HEK293 (cell line): ENCODE measurements around the gene PPP2R2B.

Experiments
- CTCF ChIA-PET: fragments of 350-600 bp; formaldehyde crosslinking; extraction: SDS; loops from one replicate; lab custom pipeline; 2021; ENCODE audit warnings: antibody characterized with exemption; lab: Yijun Ruan, JAX
- POLR2A ChIA-PET: fragments of 300-600 bp; formaldehyde crosslinking; extraction: SDS; loops from one replicate; lab custom pipeline; 2020; ENCODE audit warnings: antibody characterized with exemption, inconsistent platforms; lab: Yijun Ruan, JAX
- H3K27ac ChIP-seq: fragments of 200-500 bp; sonication (Bioruptor generic); 2 replicates; pipeline ENCODE4 v1.5.1; 2014; ENCODE audit warnings: low read depth, low read length, control low read depth, inconsistent platforms; ENCODE audit errors: extremely low read depth
- H3K36me3 ChIP-seq, 2 experiments: fragments of 200-500 bp in 1 of 2; sonication (Bioruptor generic) in 1 of 2; 1 replicate in 1 of 2; 2 replicates in 1 of 2; pipeline ENCODE4 v1.5.1; 2014 to 2017; ENCODE audit warnings: inconsistent platforms in 2 of 2, low read length in 2 of 2; ENCODE audit not compliant: control insufficient read depth in 2 of 2, insufficient read depth in 1 of 2
- H3K4me1 ChIP-seq: fragments of 200-500 bp; sonication (Bioruptor generic); 2 replicates; pipeline ENCODE4 v1.5.1; 2014; ENCODE audit warnings: mild to moderate bottlenecking, low read length, inconsistent platforms; ENCODE audit not compliant: control insufficient read depth, insufficient read depth
- H3K4me3 ChIP-seq: 2 replicates; pipeline ENCODE4 v1.5.1; 2011; ENCODE audit warnings: low read depth, mild to moderate bottlenecking, control low read depth, low read length, moderate library complexity
- H3K9me3 ChIP-seq: fragments of 200-500 bp; sonication (Bioruptor generic); 2 replicates; pipeline ENCODE4 v1.5.1; 2014; ENCODE audit warnings: low read depth, low read length, inconsistent platforms; ENCODE audit not compliant: control insufficient read depth, insufficient read depth
- ZNF140 ChIP-seq: fragments of 450-650 bp; formaldehyde crosslinking; IDR thresholded peaks from 2 replicates; pipeline ENCODE4 v1.5.1; 2016; ENCODE audit warnings: missing biosample characterization, missing genetic modification characterization
- ZNF184 ChIP-seq: fragments of 450-650 bp; IDR thresholded peaks from 2 replicates; pipeline ENCODE4 v1.5.1; 2018; ENCODE audit warnings: missing biosample characterization, mild to moderate bottlenecking, missing genetic modification characterization
- ZNF335 ChIP-seq: fragments of 450-650 bp; formaldehyde crosslinking; conservative IDR thresholded peaks from 2 replicates; pipeline ENCODE4 v1.5.1; 2016; ENCODE audit warnings: missing biosample characterization, missing genetic modification characterization
- ZNF366 ChIP-seq: fragments of 450-650 bp; formaldehyde crosslinking; conservative IDR thresholded peaks from 2 replicates; pipeline ENCODE4 v1.5.1; 2016; ENCODE audit warnings: missing biosample characterization, missing genetic modification characterization
- ZNF600 ChIP-seq: fragments of 450-650 bp; formaldehyde crosslinking; IDR thresholded peaks from 2 replicates; pipeline ENCODE4 v1.5.1; 2016; ENCODE audit warnings: missing biosample characterization, missing genetic modification characterization
- ZNF623 ChIP-seq: fragments of 450-650 bp; formaldehyde crosslinking; IDR thresholded peaks from 2 replicates; pipeline ENCODE4 v1.5.1; 2016; ENCODE audit warnings: missing biosample characterization, missing genetic modification characterization
- ZNF654 ChIP-seq: fragments of 450-650 bp; formaldehyde crosslinking; IDR thresholded peaks from 2 replicates; pipeline ENCODE4 v1.5.1; 2016; ENCODE audit warnings: low read depth, missing biosample characterization, missing genetic modification characterization
- ZSCAN23 ChIP-seq: fragments of 450-650 bp; formaldehyde crosslinking; IDR thresholded peaks from 2 replicates; pipeline ENCODE4 v1.5.1; 2016; ENCODE audit warnings: missing biosample characterization, missing genetic modification characterization
- TF ChIP-seq, protein P1 (sequence below): fragments of 450-650 bp; formaldehyde crosslinking; IDR thresholded peaks from 2 replicates; pipeline ENCODE4 v1.5.1; 2016; ENCODE audit warnings: missing biosample characterization, missing genetic modification characterization, borderline replicate concordance
- TF ChIP-seq, protein P2 (sequence below): fragments of 450-650 bp; formaldehyde crosslinking; IDR thresholded peaks from 2 replicates; pipeline ENCODE4; 2016; ENCODE audit warnings: missing biosample characterization, missing genetic modification characterization
- TF ChIP-seq, protein P3 (sequence below): fragments of 450-650 bp; formaldehyde crosslinking; IDR thresholded peaks from 2 replicates; pipeline ENCODE4 v1.5.1; 2016; ENCODE audit warnings: missing biosample characterization, missing genetic modification characterization, low read depth

Gene PPP2R2B

DNA sequence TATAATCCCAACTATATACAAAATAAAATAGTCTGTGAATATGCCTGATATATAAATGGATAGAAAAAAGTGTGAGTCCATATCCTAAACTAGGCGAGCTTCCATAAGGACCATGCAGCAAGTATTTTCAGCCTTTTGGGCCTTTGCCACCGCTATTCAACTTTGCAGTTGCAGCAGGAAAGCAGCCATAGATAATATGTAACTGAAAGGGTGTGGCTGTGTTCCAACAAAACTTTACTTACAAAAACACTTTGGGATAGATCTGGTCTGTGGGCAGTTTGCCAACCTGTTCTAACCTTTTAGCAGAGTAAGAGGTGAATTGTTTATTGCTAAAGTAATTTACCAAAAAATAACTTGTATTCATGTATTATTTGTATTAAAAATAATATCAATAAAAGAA, 234.8 kb downstream of the PPP2R2B start:
- TF ChIP-seq, protein P1, sequence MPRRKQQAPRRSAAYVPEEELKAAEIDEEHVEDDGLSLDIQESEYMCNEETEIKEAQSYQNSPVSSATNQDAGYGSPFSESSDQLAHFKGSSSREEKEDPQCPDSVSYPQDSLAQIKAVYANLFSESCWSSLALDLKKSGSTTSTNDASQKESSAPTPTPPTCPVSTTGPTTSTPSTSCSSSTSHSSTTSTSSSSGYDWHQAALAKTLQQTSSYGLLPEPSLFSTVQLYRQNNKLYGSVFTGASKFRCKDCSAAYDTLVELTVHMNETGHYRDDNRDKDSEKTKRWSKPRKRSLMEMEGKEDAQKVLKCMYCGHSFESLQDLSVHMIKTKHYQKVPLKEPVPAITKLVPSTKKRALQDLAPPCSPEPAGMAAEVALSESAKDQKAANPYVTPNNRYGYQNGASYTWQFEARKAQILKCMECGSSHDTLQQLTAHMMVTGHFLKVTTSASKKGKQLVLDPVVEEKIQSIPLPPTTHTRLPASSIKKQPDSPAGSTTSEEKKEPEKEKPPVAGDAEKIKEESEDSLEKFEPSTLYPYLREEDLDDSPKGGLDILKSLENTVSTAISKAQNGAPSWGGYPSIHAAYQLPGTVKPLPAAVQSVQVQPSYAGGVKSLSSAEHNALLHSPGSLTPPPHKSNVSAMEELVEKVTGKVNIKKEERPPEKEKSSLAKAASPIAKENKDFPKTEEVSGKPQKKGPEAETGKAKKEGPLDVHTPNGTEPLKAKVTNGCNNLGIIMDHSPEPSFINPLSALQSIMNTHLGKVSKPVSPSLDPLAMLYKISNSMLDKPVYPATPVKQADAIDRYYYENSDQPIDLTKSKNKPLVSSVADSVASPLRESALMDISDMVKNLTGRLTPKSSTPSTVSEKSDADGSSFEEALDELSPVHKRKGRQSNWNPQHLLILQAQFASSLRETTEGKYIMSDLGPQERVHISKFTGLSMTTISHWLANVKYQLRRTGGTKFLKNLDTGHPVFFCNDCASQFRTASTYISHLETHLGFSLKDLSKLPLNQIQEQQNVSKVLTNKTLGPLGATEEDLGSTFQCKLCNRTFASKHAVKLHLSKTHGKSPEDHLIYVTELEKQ = no peak
- TF ChIP-seq ZNF654 (no peak), ZSCAN23 (tag by site-specific recombination) (no peak), ZNF623 (tag by site-specific recombination) (no peak), ZNF335 (tag by site-specific recombination) (no peak), ZNF184 (tag by site-specific recombination) (no peak)
- no peak overlapping the region for H3K4me3 ChIP-seq
- ChIA-PET CTCF (no interaction called here), POLR2A (no interaction called here)
- H3K9me3 ChIP-seq = no peaks in the 10 kb centered on the region
- H3K36me3 ChIP-seq = no peaks in the 10 kb centered on the region
- H3K4me1 ChIP-seq = no peaks in the 10 kb centered on the region
- H3K27ac ChIP-seq = no peak overlapping the region

DNA sequence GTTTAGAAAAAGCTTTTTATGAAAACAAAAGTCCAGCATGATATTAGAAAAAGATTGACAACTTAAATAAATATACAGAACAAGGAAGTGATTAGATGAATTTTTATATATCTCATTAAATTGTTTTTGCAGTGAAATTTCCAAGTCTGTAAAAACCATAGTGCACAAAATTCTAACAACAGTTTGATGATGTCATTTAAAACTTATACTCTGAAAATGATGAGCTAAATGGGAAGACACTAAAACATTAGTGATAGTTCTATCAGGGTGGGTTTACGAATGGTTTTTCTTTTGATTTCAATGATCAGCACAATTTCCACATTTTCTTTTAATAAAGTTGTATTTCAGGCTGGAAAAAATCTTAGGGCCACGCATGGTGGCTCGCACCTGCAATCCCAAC, 236.1 kb downstream of the PPP2R2B start:
- no peak overlapping the region for H3K27ac ChIP-seq
- TF ChIP-seq, protein P2, sequence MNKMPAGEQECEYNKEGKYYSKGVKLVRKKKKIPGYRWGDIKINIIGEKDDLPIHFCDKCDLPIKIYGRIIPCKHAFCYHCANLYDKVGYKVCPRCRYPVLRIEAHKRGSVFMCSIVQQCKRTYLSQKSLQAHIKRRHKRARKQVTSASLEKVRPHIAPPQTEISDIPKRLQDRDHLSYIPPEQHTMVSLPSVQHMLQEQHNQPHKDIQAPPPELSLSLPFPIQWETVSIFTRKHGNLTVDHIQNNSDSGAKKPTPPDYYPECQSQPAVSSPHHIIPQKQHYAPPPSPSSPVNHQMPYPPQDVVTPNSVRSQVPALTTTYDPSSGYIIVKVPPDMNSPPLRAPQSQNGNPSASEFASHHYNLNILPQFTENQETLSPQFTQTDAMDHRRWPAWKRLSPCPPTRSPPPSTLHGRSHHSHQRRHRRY (tag by site-specific recombination) = no peak
- TF ChIP-seq, protein P3, sequence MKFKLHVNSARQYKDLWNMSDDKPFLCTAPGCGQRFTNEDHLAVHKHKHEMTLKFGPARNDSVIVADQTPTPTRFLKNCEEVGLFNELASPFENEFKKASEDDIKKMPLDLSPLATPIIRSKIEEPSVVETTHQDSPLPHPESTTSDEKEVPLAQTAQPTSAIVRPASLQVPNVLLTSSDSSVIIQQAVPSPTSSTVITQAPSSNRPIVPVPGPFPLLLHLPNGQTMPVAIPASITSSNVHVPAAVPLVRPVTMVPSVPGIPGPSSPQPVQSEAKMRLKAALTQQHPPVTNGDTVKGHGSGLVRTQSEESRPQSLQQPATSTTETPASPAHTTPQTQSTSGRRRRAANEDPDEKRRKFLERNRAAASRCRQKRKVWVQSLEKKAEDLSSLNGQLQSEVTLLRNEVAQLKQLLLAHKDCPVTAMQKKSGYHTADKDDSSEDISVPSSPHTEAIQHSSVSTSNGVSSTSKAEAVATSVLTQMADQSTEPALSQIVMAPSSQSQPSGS = peak; percentile 55; the same call in 1 of the 2 replicates
- no peak overlapping the region for H3K4me3 ChIP-seq
- no peaks in the 10 kb centered on the region for H3K9me3 ChIP-seq
- ChIA-PET CTCF (interaction anchor here (0.6 kb wide), 1 partner anchor 702 kb away, joined by 3 read pairs; no protein-coding TSS in a partner anchor), POLR2A (no interaction called here)
- H3K4me1 ChIP-seq = no peaks in the 10 kb centered on the region
- H3K36me3 ChIP-seq = no peaks in the 10 kb centered on the region

DNA sequence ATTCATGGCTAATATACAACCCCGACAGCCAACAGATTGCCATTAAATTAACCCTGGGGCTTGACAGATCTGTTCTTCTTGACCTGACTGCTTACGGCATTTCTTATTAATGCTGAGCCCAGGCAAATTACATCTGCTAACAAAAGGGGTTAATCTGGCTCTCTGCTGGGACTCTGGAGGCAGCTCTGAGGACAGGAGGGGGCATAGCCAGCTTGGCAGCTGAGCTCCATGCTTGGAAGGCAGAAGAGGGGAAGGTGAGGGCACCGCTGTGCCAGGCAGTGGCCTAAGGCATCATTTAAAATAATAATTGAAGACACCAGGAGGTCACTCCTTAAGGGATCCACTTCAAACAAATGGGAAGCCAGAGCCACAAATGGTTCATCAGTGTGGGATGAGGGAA, 236.6 kb downstream of the PPP2R2B start:
- H3K9me3 ChIP-seq = no peaks in the 10 kb centered on the region
- H3K36me3 ChIP-seq = no peaks in the 10 kb centered on the region
- H3K27ac ChIP-seq = no peak overlapping the region
- no peak overlapping the region for H3K4me3 ChIP-seq
- no peaks in the 10 kb centered on the region for H3K4me1 ChIP-seq
- TF ChIP-seq ZNF140 (tag by site-specific recombination) = no peak
- ChIA-PET CTCF (interaction anchor here (0.6 kb wide), 1 partner anchor 703 kb away, joined by 3 read pairs; no protein-coding TSS in a partner anchor), POLR2A (no interaction called here)

DNA sequence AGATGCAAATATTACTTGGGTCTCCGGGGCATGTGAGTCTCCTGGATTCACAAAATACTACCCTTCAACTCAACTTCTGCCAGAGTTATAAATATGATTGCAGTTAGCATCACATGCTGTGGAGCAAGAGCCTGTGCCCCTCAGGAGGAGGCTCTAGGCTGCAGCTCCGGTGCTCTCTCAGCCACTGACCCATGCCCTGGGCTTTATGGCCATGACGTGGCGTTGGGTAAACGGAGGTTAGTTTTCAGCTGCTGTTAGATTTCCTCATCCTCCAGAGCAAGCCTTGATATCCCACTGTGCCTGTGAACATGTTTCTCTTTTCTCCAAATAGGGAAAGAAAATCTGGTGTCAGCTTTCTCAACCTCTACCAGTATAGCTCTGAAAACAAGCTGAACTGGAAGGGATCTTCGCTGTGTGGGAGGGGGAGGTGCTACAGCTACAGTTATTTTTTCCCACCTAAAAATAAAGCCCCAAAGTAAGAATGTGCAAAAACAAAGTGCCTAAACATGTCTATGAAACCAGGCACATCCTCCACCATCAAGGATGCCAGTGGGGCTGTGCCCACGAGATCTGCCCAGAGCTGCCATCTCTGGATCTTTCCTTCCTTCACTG, 238.2 kb downstream of the PPP2R2B start:
- POLR2A ChIA-PET = no interaction called here
- H3K4me1 ChIP-seq = no peaks in the 10 kb centered on the region
- H3K4me3 ChIP-seq = no peak overlapping the region
- CTCF ChIA-PET = interaction anchor here (1.2 kb wide), 1 partner anchor 325 kb away, joined by 5 read pairs; no protein-coding TSS in a partner anchor
- no peak overlapping the region for H3K27ac ChIP-seq
- TF ChIP-seq ZNF600 (tag by site-specific recombination) = no peak
- TF ChIP-seq ZNF366 (tag by site-specific recombination) = no peak
- no peaks in the 10 kb centered on the region for H3K36me3 ChIP-seq
- H3K9me3 ChIP-seq = no peaks in the 10 kb centered on the region
